Suprapubic skin (tissue), 4 donors: Measurements from ENCODE around the gene NADSYN1. TPM values are rescaled to one million over a fixed set of nuclear protein-coding genes. Genes with fewer than 3 reads are reported as not detected.

Experiments
- DNase-seq, 2 donors: peaks; one replicate each; pipeline ENCODE4 v3.0.0-alpha.2; 2019; ENCODE audit warnings: low spot score in 2 of 2
- H3K27ac ChIP-seq: fragments of 200-600 bp; sonication (generic); one replicate; pipeline ENCODE4 v1.5.1; 2019
- H3K27me3 ChIP-seq: fragments of 200-600 bp; sonication (generic); one replicate; pipeline ENCODE4 v1.5.1; 2019
- H3K36me3 ChIP-seq: fragments of 200-600 bp; sonication (generic); one replicate; pipeline ENCODE4 v1.5.1; 2019
- H3K4me1 ChIP-seq: fragments of 200-600 bp; sonication (generic); one replicate; pipeline ENCODE4 v1.5.1; 2019
- H3K4me3 ChIP-seq: fragments of 200-600 bp; sonication (generic); one replicate; pipeline ENCODE4 v1.5.1; 2019; ENCODE audit warnings: mild to moderate bottlenecking
- H3K9me3 ChIP-seq: fragments of 200-600 bp; sonication (generic); one replicate; pipeline ENCODE4 v1.5.1; 2019
- CTCF ChIP-seq, 2 donors: fragments of 200-600 bp in 1 of 2; fragments of 450-650 bp in 1 of 2; sonication (generic) in 1 of 2; IDR thresholded peaks; one replicate each; pipeline ENCODE4 v1.5.1; 2016 to 2019; ENCODE audit warnings: antibody characterized with exemption in 2 of 2, mild to moderate bottlenecking in 1 of 2, moderate library complexity in 1 of 2
- EP300 ChIP-seq: sonication (generic); formaldehyde crosslinking; IDR thresholded peaks from one replicate; pipeline ENCODE4 v1.6.1; 2017; ENCODE audit warnings: antibody characterized with exemption
- POLR2A ChIP-seq, 2 donors: fragments of 450-650 bp; IDR thresholded peaks; one replicate each; pipeline ENCODE4 v1.6.1; 2017; ENCODE audit warnings: antibody characterized with exemption in 2 of 2, mild to moderate bottlenecking in 2 of 2, moderate library complexity in 2 of 2
- POLR2AphosphoS5 ChIP-seq, 3 donors: sonication (generic); formaldehyde crosslinking; IDR thresholded peaks; one replicate each; pipeline ENCODE4 v1.6.1; 2017; ENCODE audit warnings: antibody characterized with exemption in 3 of 3
- WGBS: methylation state at CpG from one replicate; pipeline ENCODE4 v1.1.5; 2018; 5-methylcytosine and 5-hydroxymethylcytosine counted together
- total RNA-seq, 4 donors: library from RNA; depleted of rRNA; stranded (reverse); fragments of >200 nt; gene quantifications; one replicate each; pipeline ENCODE4 v1.1.0, GENCODE V29; 2016

NADSYN1 gene
- total RNA-seq, 4 donors from 2014 or later = 51.5 to 120 (median 61.3) TPM

DNA sequence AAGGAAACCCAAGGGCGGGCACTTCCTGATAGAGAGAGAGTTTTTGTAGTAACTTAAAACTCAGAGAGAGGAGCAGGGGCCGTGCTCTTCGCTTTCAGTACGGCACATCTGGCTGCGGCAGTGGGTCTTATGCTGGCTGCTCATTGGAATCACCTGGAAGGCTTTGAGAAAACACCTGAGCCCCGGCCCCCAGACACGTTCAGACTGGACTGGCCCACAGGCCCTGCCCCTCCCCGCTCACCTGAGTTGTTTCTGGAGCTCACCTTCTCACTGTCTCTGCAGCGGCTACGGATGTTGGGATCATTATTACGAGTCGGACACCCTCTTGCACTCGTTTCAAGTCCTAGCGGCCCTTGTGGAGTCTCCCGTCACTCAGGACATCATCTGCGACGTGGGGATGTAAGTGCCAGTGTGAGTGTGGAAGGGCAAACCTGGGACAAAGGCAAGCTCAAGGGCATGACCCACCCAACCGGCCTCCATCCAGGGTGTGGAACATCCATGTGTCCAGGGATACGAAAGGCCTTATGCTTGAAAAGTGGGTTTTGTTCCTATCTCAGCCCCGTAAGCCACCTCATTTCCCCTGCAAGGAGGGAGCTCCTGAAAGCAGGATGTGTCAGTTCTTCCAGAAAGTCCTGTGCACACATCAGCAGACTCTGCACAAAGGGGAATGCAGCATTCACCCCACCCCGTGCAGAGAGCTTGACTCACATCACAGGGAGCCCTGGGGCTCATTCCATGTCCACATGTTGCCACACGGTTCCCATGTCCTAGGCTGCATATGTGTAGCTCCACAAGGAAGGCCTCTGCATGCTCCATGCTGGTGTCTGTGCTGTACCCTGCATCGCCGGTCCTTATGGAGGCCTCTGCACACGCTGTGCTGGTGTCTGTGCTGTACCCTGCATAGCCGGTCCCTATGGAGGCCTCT lies 5.4 kb downstream of the NADSYN1 start:
- H3K9me3 ChIP-seq = no peaks in the 10 kb centered on the region
- H3K27ac ChIP-seq = no peak overlapping the region
- no peaks in the 10 kb centered on the region for H3K27me3 ChIP-seq
- TF ChIP-seq EP300 = no peak
- no peak for TF ChIP-seq CTCF (IDR thresholded peaks at IDR 0.05)
- TF ChIP-seq POLR2A (IDR thresholded peaks at IDR 0.05) = no peak
- no peak for TF ChIP-seq POLR2AphosphoS5 (IDR thresholded peaks at IDR 0.05)
- H3K36me3 ChIP-seq = peaks cover 79% of the 10 kb centered on the region
- DNase-seq = no peak
- peaks cover 14% of the 10 kb centered on the region for H3K4me1 ChIP-seq
- no peak overlapping the region for H3K4me3 ChIP-seq
- WGBS = 90% methylated on average over 25 of the region's 26 CpGs

GRCh38 chr11:71459076-71459766 lies 6.2 kb downstream of the NADSYN1 start:
- H3K27me3 ChIP-seq = no peaks in the 10 kb centered on the region
- no peak overlapping the region for H3K4me3 ChIP-seq
- H3K36me3 ChIP-seq = peaks cover 87% of the 10 kb centered on the region
- no peak overlapping the region for H3K27ac ChIP-seq
- TF ChIP-seq POLR2AphosphoS5 (IDR thresholded peaks at IDR 0.05) (no peak), POLR2A (IDR thresholded peaks at IDR 0.05) (no peak), EP300 (no peak), CTCF (IDR thresholded peaks at IDR 0.05) (no peak)
- peaks cover 6% of the 10 kb centered on the region for H3K4me1 ChIP-seq
- no peak for DNase-seq
- 89% methylated on average over 20 of the region's 23 CpGs for WGBS
- no peaks in the 10 kb centered on the region for H3K9me3 ChIP-seq

DNA sequence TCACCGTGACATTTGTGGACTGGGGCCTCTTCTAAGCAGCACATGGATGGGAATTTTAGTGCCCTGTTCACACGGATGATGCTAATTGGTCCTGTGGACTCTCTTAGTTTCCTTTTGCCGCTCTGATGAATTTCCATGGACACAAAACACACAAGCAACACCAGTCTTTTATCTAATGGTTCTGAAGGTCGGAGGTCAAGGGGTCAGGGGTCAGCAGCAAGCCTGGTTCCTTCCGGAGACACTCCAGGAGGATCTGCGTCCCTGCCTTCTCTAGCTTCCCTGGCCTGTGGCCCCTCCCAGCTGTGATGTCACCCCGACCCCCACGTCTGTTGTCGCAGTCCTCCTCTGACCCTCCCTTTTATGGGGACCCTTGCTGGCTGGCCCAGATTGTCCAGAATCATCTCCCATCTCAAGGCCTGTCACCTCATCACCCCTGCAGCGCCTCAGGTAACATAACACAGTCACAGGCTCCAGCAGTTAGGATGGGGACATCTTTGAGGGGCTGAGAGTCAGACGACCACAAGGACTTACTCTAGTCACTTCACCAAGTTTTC lies 6.8 kb downstream of the NADSYN1 start:
- no peaks in the 10 kb centered on the region for H3K4me1 ChIP-seq
- H3K27me3 ChIP-seq = no peaks in the 10 kb centered on the region
- peaks cover 87% of the 10 kb centered on the region for H3K36me3 ChIP-seq
- H3K9me3 ChIP-seq = no peaks in the 10 kb centered on the region
- WGBS = 73% methylated on average over 11 of the region's 11 CpGs
- no peak for DNase-seq
- TF ChIP-seq POLR2AphosphoS5 (IDR thresholded peaks at IDR 0.05) (no peak), CTCF (IDR thresholded peaks at IDR 0.05) (no peak), EP300 (no peak), POLR2A (IDR thresholded peaks at IDR 0.05) (no peak)
- no peak overlapping the region for H3K27ac ChIP-seq
- no peak overlapping the region for H3K4me3 ChIP-seq

DNA sequence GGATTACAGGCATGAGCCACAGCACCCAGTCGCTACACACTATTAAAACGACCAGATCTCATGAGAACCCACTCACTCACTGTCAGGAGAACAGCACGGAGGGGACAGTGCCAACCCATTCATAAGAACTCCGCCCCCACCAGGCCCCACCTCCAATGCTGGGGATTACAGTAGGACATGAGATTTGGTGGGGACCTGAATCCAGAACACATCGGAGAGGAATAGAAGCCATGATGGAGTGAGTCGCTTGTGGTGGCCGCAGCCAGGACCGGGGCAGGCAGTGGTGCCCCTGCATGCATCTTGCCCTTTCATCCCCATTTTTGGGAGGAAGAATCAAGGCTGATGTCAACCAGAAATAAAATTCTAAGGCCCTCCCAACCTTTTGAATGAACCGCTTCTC lies 8.7 kb downstream of the NADSYN1 start:
- H3K36me3 ChIP-seq = peaks cover 75% of the 10 kb centered on the region
- H3K9me3 ChIP-seq = no peaks in the 10 kb centered on the region
- no peak for DNase-seq
- no peak overlapping the region for H3K27ac ChIP-seq
- no peaks in the 10 kb centered on the region for H3K4me1 ChIP-seq
- no peaks in the 10 kb centered on the region for H3K27me3 ChIP-seq
- WGBS = 89% methylated on average over 9 of the region's 9 CpGs
- TF ChIP-seq EP300 (no peak), POLR2A (IDR thresholded peaks at IDR 0.05) (no peak), CTCF (IDR thresholded peaks at IDR 0.05) (no peak), POLR2AphosphoS5 (IDR thresholded peaks at IDR 0.05) (no peak)
- H3K4me3 ChIP-seq = no peak overlapping the region

DNA sequence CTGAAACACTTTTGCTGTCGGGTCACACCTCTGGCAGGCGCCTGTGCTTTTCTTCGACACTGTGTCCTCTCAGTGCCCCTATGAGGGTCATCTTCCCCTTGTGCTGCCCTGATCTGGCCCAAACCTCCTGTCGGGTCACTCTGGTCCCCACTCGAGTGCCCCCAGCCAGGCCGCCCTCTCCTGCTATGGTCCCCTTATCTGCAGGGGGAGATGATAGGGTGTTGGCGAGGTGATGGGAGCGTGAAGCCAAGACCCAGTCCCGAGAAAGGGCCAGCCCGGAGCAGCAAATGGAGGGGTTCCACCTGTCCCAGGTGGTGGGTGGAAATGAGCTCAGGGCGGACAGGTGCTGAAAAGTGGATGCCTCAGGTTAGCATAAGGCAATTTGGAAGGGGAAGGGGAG lies 9.7 kb downstream of the NADSYN1 start:
- WGBS = 96% methylated on average over 11 of the region's 11 CpGs
- Histone ChIP-seq H3K9me3 (no peaks in the 10 kb centered on the region), H3K27ac (no peak overlapping the region), H3K4me3 (no peak overlapping the region), H3K36me3 (peaks cover 70% of the 10 kb centered on the region), H3K4me1 (no peaks in the 10 kb centered on the region), H3K27me3 (no peaks in the 10 kb centered on the region)
- TF ChIP-seq POLR2A (IDR thresholded peaks at IDR 0.05) (no peak), EP300 (no peak), POLR2AphosphoS5 (IDR thresholded peaks at IDR 0.05) (no peak), CTCF (IDR thresholded peaks at IDR 0.05) (no peak)
- DNase-seq = no peak
